GM18507 (cell line): ENCODE data around the gene APOD.
"Not testable (repeated sequence)": the region's sequence is repeated elsewhere in the genome, so short reads cannot be mapped to it uniquely, and the experiment has no call there.

ENCODE experiments used
- DNase-seq: peaks from one replicate; pipeline ENCODE4 v3.0.0; 2011; ENCODE audit warnings: low read depth; ENCODE audit not compliant: insufficient read length; ENCODE audit errors: extremely low spot score
- FAIRE-seq: peaks from 2 replicates; lab custom pipeline; 2011; peaks lifted over from hg19 to GRCh38; lab: Jason Lieb, UNC

The APOD gene

DNA sequence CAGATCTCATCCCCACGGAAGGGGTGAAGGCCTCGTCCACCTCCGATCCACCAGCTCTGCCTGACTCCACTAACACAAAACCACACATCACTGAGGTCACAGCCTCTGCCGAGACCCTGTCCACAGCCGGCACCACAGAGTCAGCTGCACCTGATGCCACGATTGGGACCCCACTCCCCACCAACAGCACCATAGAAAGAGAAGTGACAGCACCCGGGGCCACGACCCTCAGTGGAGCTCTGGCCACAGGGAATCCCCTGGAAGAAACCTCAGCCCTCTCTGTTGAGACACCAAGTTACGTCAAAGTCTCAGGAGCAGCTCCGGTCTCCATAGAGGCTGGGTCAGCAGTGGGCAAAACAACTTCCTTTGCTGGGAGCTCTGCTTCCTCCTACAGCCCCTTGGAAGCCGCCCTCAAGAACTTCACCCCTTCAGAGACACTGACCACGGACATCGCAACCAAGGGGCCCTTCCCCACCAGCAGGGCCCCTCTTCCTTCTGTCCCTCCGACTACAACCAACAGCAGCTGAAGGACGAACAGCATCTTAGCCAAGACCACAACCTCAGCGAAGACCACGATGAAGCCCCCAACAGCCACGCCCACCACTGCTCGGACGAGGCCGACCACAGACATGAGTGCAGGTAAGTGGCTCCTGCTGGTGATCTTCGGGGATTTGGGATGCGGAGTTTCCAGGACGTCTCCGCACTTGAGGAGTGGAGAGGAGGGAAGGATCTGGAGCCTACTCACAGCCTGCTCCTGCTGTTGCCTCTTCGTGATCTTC, 36.0 kb upstream of the APOD start:
- FAIRE-seq, DNase-seq: not testable (repeated sequence)

DNA sequence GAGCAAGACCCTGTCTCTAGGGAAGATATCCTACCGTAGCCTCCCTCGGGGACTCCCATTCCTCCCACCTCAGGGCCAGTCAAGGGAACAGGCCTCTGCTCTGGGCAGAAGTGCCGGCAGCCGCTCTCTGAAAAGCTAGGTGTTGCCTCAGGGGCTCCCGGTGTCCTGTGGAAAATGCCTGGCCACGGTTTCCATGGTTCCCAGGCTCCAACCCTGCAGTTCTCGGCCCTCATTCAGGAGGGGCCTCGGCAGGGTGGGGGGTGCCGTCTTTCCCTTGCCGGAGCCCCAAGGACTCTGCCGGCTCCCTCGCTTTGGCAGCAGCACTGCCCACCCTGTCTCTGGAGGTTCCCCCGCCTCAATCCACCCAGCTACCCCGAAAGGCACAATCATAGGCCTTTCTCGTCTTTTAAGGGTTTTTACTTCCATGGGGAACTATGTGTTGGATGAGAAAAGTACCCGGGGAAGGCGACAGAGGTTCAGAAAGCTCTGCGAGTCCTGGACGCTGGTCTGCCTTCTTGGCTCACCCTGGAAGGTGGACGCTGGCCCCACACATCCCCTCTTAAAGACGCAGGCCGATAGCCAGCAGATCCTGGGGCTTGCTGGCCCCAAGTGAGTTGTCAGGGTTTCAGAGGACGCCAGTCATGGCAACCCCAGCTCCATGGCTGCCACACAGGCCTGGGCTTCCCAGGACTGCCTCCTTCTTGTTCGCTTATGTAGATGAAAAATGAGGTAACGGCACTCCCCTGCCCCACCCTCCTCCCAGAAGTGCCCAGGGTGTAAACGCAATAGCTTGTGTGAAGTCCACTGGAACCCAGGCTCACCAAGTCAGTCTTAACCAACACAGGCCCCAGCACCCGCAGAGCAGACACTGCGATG, 34.3 kb upstream of the APOD start:
- FAIRE-seq, DNase-seq: not testable (repeated sequence)

DNA sequence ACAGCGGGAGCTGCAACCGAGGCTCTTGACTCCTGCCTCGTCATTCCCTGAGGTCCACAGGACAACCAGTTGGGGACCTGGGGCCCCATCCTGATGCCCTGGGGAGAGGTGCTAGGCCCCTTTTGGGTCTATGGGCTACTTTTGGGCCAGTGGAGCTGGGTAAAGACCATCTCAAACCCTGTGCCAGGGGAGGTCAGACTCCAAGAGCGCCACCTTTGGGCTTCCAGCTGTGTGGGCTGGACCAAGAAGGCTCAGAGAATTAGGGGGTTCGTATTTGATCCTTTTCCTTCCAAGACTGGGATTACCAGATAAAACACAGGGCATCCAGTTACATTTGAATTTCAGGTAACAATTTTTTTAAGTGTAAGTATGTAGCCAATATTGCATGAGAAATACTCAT, 33.4 kb upstream of the APOD start:
- DNase-seq, FAIRE-seq: not testable (repeated sequence)

DNA sequence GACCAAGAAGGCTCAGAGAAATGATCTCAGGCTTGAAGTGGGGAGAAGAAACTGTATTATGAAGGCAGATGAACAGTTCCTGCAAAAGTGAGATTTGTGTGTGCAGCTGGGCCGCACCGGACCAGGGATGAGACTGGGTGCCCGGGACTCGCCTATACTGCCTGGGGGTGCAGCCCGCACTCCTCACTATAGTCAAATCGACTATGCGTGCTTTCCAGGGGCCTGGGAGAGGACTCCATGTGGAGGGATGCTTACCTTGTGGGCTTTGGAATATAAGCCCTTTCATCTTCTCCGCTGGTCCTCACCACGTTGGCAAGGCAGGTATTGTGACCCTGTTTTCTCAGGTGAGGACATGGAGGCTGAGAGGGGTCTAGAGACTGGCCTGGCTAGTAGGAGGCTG, 32.9 kb upstream of the APOD start:
- FAIRE-seq = no peak
- no peak for DNase-seq

DNA sequence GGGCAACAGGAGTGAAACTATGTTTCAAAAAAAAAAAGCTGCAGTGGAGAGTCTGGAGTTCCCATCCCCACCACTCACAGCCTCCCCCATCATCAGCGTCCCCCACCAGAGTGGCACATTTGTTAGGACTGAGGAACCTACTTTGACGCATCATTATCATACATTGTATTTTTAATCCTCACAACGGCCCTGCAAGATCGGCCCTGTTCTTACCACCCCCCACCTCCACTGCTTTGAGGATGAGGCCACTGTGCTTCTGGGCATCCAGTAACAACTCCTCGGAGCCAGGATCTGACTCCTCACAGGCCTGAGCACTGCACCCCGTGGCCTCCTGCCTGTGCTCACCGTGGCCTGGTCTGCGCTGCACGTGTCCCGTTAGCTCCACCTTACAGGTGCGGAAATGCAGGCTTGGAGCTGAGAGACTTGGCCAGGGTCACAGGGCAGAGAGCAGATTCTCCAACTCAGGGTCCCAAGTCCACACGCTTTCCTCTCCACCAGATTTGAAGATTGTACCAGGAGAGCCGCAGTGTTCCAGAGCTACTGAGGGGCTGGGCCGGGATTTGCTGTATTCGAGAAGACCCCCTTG, 32.3 kb upstream of the APOD start:
- not testable (repeated sequence) for DNase-seq, FAIRE-seq

DNA sequence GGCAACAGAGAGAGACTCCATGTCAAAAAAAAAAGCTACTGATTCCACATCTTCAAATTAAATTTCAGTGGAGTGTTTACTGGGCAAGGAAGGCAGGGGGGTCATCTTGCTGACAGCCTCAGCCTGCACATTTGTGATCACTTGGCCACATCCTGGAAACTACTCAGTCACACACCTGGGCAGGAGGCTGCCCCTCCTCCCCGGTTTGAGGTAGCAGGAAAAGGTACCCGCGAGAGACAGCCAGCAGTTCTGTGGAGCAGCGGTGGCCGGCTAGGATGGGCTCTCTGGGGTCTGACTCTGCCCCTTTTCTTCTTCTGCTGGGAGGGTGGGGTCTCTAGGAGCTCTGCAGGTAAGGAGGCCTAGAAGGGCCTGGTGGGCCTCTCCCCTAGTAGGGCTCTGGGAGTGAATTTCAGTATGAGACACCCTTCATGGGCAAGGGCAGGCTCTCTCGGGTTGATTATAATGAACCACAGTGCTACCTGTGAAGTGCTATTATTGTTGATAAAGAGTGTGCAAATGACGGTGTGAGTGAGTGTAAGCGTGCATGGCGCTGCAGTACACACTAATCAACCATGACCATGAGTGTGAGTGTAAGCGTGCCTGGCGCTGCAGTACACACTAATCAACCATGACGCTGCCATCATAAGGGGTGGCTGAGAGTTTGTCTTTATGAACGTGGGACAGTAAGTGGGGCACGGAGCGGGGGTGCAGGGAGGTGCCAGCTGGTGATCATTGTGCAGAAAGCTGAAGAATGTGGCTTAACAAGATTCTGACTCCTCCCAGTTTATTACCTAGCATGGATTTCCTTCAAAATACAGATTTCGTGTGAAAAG, 31.1 kb upstream of the APOD start:
- DNase-seq, FAIRE-seq: not testable (repeated sequence)

DNA sequence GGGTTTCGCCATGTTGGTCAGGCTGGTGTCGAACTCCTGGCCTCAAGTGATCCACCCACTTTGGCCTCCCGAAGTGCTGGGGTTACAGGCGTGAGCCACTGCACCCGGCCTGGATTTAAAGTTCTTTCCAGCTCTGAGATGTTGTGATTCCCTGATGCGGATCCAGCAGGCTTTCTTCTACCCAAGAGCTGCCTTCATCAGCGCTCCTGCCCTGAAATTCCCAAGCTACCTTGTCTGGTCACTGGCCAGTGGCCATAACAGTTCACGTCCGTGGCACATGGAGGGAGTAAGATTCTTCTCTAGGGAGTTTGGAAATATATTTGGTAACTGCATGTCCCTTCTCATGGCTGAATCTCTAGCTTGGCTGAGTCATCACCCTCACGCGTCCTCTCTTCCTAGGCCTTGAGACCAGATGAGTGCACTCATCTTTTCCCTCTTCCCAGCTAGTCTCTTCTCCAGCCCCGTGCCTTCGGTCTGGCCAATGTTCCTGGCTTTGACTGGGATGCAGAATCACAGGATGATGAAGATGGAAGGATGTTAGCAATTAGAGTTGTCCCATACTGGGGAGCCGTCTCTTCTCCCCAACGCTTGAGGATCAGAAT, 29.8 kb upstream of the APOD start:
- FAIRE-seq (no peak), DNase-seq (no peak)

DNA sequence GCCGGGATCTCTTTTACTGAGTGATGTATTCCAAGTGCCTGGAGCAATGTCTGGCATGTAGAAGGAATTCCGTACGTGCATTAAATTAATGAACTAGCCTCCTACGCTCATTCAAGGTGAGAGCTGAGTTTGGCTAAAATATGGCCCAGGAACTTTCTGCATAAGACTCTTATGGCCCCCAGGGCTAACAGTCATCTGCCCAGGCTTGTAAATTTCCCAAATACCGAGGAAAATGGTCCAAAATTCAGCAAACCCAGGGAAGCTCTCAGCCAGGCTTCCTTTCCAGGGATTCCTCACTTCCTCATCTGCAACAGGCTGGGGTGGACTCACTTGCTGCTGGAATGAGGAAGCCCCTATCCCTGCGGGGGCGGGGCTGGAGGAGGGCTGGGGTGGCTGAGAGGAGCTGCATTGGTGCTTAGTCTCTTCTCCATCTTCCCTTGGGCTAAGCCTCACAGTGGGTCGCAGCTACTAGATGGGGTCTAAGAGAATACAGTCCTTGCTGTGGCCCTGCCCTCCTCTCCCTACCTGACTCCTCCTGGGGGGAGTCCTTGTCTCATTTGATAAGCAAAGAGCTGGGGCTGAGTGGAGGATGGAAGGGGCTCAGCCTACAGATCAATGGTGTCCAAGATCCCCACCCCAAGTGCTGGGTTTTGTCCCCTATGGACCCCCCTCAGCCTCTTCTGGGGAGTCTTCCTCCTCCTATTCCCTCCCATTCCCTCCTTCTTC, 28.5 kb upstream of the APOD start:
- DNase-seq = no peak
- no peak for FAIRE-seq

DNA sequence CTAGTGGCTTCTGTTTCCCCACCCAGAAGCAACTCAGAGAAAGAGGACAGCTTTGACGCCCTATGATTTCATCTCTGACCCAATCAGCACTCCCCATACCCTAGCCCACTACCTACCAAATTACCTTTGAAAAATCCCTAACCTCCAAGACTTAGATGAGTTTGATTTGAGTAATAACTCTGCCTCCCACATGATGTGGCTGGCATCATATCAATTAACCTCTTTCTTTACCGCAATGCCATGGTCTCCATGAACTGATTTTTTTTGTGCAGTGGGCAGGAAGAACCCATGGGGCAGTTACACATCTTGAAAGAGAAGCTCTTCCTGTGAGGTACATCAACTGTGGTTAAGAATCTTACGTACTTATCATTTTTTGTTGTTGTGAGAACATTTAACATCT, 25.5 kb upstream of the APOD start:
- FAIRE-seq = no peak
- DNase-seq = no peak

DNA sequence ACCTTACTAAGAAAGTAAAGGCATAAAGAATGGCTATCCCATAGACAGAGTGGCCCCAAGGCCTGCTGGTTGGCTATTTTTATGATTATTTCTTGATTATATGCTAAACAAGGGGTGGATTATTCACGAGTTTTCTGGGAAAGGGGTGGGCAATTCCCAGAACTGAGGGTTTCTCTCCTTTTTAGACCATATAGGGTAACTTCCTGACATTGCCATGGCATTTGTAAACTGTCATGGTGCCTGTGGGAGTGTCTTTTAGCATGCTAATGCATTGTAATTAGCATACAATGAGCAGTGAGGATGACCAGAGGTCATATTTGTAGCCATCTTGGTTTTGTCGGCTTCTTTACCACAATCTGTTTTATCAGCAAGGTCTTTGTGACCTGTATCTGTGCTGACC, 18.0 kb upstream of the APOD start:
- not testable (repeated sequence) for FAIRE-seq

DNA sequence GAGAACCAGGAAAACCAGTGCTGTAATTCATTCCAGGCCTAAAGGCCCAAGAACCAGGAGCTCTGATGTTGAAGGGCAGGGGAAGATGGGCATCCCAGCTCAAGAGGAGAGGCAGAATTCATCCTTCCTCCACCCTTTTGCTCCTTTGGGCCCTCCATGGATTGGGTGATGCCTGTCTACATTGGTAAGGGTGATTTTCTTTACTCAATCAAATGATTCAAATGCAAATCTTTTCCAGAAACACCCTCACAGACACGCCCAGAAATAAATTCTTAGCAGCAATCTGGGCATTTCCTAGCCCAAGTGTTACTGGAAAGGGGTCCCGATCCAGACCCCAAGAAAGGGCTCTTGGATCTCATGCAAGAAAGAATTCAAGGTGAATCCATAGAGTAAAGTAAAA, 17.6 kb upstream of the APOD start:
- FAIRE-seq (no peak), DNase-seq (no peak)

More for the DNA sequence above, 18.0 kb upstream of the APOD start:
- DNase-seq = not testable (repeated sequence)

DNA sequence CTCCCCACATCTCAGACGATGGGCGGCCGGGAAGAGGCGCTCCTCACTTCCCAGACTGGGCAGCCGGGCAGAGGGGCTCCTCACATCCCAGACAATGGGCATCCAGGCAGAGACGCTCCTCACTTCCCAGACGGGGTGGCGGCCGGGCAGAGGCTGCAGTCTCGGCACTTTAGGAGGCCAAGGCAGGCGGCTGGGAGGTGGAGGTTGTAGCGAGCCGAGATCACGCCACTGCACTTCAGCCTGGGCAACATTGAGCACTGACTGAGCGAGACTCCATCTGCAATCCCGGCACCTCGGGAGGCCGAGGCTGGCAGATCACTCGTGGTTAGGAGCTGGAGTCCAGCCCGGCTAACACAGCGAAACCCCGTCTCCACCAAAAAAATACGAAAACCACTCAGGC, 16.2 kb upstream of the APOD start:
- DNase-seq, FAIRE-seq: not testable (repeated sequence)

DNA sequence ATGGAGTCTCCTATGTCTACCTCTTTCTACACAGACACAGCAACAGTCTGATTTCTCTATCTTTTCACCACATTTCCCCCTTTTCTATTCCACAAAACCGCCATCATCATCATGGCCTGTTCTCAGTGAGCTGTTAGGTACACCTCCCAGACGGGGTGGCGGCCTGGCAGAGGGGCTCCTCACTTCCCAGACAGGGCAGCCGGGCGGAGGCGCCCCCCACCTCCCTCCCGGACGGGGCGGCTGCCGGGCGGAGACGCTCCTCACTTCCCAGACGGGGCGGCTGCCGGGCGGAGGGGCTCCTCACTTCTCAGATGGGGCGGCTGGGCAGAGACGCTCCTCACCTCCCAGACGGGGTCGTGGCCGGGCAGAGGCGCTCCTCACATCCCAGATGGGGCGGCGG, 15.8 kb upstream of the APOD start:
- not testable (repeated sequence) for DNase-seq, FAIRE-seq

DNA sequence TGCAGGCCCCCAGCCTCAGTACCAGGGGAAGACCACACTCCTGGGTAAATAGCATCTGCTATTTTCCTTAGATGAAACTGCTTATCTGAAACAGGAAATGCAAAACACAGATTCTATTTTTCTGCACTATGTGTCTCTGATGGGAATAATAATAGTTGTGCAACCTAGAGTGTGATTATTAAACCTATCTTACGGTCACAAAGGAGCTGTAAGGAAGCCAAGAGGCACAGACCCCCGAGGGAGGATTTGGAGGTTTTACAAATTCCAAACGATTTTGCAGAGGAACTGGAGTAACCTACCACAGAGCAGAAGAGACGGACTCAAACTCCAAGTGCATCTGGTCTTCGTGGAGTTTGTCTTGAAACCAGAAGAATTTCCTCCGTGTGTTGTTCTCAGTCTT, 14.1 kb upstream of the APOD start:
- FAIRE-seq = no peak
- no peak for DNase-seq

DNA sequence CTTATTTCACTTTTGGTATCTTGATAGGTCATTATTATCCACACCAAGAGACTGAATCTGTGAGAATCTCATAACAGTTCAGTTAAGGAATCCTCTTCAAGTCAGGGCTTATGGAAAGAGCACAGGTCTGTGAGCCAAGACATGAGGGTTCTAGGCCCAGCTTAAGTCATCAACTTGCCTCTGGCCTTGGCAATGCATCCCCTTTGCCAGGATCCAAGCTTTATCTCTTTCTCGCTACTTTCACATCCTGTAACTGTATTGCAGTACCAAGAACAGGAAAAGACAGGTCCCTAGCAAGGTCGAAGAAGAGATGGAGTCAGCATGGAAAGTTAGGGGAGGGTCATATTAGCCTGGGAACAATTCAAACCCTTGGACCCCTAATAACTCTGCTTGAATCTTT, 13.5 kb upstream of the APOD start:
- DNase-seq = no peak
- FAIRE-seq = no peak

DNA sequence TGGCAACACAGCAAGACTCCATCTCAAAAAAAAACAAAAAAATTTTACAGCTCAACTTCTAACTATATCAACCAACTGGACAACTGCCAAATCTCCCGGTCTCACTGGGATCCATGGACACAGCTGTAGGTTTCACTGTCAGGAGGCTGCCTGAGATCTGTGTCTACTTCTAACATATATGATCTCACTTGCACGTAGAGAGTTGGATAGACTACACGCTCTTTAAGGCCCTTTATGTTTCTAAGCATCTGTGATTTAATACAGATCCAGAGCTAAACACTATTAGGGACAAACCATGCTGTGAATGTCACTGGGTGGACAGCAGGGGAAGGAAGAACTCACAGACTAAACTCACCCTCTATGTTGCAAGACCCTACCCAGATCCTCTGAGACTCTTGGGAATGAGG, 13.0 kb upstream of the APOD start:
- DNase-seq = no peak
- no peak for FAIRE-seq

DNA sequence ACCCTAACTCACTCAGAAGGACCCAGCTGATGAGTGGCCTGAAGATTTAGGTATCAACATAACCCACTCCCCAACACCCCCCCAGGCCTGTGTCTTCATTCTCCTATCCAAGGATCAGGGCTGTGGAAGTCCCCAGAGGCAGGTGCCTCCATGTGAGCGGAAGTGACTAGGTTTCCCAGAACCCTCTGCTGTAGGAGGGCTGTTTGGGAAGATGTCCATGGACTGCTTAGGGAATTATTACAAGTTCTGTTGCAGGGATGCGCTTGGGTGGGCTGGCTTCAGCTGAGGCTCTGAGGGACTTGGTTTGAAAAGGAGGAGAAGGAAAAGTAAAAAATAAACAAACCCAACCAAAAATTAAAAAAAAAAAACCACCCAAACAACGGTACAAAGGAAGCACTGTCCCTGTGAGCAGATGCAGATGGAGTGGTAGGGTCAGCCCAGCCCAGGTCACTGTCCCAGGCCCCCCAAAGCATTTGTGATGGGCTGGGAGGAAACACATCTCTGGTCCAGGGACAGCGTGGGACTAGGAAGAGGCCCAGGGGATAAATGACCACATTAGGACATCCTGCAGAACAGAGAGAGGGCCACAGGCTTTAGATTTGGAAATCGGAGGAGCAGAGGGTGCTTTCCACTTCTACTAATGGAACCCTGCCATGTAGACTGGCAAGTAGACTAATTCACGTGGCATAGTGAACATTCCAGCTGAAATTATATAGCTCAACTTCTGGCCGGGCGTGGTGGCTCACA, 12.2 kb upstream of the APOD start:
- DNase-seq (no peak), FAIRE-seq (no peak)

DNA sequence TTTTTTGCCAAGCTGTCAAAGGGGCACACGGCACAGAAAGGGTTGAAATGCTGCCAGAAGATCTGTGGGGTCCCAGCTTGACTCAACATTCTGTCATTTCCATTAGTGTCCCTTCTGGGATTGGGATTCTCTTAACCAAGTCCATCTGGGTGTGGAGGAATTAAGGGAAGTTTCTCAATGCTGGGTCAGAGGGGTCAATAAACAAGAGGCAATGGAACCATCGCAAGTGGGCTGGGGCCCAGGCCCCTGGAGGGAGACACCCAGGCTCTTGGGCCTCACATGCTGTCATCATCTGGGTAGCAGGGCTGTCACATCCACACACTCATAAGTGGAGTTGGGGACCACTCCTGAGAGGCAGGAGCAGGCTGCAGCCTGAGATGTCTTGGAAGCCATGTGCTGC, 8.1 kb upstream of the APOD start:
- DNase-seq = no peak
- FAIRE-seq = no peak
